HG03066 (cell line): Measurements from ENCODE around the gene SPRTN.
"Not testable (repeated sequence)": the region's sequence is repeated elsewhere in the genome, so short reads cannot be mapped to it uniquely, and the experiment has no call there.

ENCODE experiments used
- ATAC-seq: cut with Tn5 transposase; IDR thresholded peaks from one replicate; pipeline ENCODE4 v1.9.1; 2021; ENCODE audit warnings: low read depth; ENCODE audit not compliant: unreplicated experiment

The SPRTN gene

DNA sequence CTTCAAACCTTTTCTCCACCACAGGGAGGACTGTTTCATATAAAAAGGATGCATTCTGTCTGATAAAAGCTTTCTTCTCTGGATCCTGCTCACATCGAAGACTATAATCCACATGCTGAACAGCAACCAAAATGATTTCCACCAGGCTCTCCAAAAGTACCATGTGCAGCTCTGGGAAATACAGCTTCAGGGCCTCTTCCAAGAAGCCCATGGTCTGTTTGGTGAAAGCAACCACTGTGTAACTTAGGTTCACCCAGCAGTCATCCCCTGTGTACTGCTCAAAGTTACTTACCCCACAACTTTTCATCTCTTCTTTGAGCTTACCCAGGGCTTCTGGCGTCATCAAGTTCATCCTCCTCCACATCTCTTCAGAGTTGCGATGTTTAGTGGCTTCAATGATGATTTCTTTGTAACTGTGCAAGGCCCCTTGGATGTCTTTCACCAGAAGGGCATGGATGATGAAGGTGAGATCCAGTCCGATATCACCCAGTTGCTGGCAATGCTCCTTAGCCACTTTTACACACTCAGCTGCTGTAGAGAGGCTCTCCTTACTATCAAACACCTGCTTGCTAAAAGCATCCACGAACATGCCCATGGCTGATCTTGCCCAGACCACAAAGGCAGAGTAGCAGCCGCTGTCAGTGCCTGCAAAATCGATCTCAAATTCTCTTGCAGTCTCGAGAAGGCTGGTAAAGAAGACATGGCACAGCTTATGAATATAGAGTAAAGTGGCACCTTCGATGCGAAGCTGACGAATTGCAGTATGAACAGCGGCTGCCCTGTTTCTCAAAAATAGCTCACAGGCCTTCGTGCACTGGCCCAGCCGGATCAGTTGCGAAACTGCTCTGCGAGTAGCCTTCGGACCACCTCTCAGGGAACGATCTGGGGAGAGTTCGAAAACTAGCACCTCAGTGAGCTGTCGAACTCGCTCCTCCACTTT, 2.2 kb upstream of the SPRTN start:
- ATAC-seq, result no peak

- peak; percentile 9 for ATAC-seq
Measured at GRCh38 chr1:231337043-231337471, 1.0 kb upstream of the SPRTN start.

- ATAC-seq, result peak; percentile 69
Measured at GRCh38 chr1:231337472-231338269, 422 bp upstream of the SPRTN start, which contains the start of gene EXOC8. TSS of gene EXOC8 (minus strand) at chr1:231337852. CDS start at chr1:231337745, 107 bp downstream.

DNA sequence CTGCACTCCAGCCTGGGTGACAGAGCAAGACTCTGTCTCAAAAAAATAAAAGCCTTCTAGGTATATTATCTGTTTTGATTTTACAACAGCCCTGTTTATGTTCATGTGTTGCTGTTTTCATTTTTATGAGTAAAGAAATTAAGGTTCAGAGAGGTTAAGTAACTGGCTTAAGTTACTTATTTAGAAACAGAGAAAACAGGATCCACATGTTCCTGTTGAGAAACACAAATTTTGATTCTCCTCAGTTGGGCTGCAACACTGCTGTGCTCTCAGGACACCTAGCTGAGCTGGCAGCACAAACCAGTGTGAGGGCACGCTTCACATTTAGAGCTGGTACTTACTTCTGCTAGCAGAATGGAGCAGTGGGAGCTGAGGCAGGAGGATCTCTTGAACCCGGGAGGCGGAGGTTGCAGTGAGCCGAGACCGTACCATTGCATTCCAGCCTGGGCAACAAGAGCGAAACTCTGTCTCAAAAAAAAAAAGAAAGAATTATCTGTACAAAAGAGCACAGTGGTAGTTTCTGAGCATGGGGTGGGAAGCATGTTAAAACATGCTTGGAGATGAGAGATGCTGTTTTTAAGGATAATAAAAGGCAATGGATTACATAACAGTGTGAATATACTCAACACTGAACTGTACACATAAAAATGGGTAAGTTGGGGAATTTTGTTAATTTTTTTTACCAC, 2.4 kb downstream of the SPRTN start:
- no peak for ATAC-seq

- no peak for ATAC-seq
Measured at GRCh38 chr1:231347961-231348360, 9.9 kb downstream of the SPRTN start.

DNA sequence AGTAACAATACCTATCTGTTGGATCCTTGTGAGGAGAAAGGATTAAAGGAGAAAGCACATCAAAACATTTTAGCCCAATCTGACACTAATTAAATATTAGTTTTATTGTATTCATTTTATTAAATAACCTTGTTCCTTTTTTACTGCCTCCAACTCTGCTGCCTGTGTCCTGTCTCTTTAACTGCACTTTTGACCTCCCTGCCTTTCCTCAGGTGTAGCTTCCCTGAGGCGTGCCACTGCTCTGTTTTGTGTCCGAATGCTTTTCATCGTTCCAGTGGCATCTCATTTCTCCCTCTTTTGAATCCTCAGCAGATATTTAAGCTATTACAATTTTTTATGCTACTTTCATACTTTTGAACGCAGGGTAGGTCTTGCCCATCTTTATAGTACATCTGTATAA, 10.3 kb downstream of the SPRTN start:
- no peak for ATAC-seq

DNA sequence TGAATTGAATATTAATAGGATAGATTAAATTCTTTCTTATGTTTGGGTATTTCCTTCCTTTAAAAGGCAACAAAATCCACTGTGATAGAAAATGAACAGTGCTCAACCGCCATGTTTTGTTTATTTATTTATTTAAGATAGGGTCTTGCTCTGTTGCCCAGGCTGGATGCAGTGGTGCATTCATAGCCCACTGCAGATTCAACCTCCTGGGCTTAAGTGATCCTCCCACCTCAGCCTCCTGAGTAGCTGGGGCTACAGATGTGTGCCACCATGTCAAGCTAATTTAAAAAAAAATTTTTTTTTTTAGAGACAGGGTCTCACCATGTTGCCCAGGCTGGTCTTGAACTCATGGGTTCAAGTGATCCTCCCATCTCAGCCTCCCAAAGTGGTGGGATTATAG, 10.8 kb downstream of the SPRTN start:
- ATAC-seq, result not testable (repeated sequence)

DNA sequence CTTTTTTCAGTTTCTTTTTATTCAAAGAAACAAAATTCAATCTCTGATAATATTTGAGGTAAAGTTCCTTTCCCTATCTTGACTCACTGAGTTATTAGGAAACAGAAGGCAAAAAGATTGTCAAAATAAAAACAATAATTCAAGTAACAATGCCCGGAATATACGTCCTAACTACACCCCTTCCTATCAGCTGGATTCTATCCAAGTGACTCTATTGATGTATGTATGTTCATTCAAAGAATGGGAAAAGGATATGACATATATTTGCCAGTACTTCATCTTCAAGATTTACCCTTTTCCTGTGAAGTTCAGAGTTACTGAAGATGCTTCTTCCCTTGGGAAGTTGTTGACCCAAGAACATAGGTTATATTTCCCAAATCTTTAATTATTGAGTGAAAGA, 13.7 kb downstream of the SPRTN start:
- ATAC-seq, result no peak

DNA sequence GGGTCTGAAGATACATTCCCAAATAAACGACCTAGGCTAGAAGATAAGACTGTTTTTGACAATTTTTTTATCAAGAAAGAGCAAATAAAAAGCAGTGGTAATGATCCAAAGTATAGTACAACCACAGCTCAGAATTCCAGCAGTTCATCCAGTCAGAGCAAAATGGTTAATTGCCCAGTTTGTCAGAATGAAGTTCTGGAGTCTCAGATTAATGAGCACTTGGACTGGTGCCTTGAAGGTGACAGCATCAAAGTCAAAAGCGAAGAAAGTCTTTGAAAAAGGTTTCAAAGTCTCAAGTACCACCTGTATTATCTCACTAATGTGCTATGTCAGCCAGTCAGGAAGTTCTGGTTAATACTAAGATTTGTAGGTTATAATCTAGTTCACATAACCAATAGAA, 15.0 kb downstream of the SPRTN start:
- ATAC-seq, result no peak

GRCh38 chr1:231354330-231355020, 16.4 kb downstream of the SPRTN start:
- ATAC-seq, result no peak

GRCh38 chr1:231355171-231355570, 17.1 kb downstream of the SPRTN start:
- ATAC-seq, result no peak

DNA sequence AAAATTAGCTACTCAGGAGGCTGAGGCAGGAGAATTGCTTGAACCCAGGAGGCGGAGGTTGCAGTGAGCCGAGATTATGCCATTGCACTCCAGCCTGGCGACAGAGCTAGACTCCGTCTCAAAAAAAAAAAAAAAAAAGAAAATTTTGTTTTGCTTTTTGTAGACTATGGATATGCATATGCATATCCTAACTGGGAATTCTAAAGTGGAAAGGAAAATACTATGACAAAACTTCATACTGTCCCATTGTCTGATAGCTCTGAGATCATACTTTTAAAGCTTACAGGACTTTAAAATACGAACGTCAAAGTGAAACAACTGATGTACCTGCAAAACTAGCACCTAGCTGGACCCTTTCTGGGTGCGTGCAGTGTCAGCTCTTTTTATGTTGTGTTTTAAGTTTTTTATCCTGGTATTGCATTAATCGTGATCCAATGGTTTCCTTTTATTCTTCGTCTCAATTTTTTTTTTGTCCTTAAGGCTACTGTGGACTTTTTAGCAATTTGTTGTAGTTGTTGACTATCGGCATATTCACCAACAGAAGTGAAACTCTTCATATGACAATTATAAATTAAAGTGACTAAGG, 19.2 kb downstream of the SPRTN start:
- ATAC-seq, result no peak

- peak; percentile 72 for ATAC-seq
Measured at GRCh38 chr1:231357831-231358354, 19.8 kb downstream of the SPRTN start.

DNA sequence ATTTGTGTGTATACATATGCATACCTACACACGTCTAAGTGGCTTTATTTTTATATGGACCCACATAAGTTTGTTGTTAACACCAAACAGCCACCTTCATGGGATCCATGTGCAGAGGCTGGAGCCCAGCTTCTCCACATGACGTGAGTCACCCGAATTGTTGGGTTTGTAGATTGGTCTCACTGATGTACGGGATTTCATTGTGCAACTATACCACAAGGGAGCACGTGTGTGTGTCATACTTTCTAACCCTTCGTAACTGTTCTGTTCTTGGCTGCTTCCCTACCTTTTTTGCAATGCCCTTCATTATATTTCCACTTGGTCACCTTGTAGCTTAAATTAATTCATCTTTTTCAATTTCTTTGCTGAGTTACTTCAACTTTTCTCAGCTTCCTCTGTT, 21.0 kb downstream of the SPRTN start:
- no peak for ATAC-seq

- ATAC-seq, result no peak
Measured at GRCh38 chr1:231362325-231362724, 24.2 kb downstream of the SPRTN start.

DNA sequence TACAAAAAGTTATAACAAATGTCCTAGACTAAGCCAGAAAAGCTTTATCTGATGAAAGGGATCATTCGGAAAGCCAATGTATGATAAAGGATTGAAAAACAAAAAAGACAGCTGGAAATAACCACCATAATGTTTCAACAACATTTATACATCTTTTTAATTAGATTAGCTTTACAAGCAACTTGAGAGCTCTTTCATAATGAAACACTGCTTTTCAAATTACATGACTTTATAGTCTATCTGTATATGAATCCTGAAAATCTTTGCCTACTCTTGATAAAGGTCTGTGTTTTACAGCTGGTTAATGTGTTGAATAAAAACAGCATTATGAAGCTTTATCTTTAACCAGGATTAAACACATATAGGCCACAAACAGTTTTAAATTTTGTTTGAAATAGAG, 25.5 kb downstream of the SPRTN start:
- ATAC-seq, result no peak

DNA sequence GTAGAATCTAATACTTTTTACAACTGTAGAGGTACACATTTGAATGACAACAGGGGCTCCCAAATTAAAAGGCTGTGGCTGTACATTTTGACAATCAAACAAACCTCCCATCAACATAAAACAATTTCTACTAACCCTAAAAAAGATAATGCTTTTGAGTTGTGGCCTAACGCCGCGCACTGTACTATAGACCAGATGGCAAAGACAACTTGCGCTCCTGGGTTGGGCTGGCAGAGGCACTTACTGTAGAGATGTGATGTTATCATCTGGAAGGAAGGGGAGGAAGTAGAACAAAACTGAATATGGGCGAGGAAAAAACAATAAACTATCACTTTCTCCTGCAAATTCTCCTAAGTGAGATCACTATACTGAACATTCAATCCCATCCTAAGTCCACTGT, 26.1 kb downstream of the SPRTN start:
- ATAC-seq, result no peak

GRCh38 chr1:231369282-231369681, 31.2 kb downstream of the SPRTN start:
- no peak for ATAC-seq

GRCh38 chr1:231372501-231372900, 34.4 kb downstream of the SPRTN start:
- ATAC-seq, result no peak

GRCh38 chr1:231374394-231374793, 36.3 kb downstream of the SPRTN start:
- no peak for ATAC-seq
